ENCODE measurements around the gene PSEN1. TPM values are rescaled to one million over a fixed set of nuclear protein-coding genes. Genes with fewer than 3 reads are reported as not detected.
"Not testable (repeated sequence)": the region's sequence is repeated elsewhere in the genome, so short reads cannot be mapped to it uniquely, and the experiment has no call there.

The PSEN1 gene
- total RNA-seq, 1 donor from 2014 or later, result 31.7 TPM

- DNase-seq (ENCODE audit: low read depth), result no peak
- H3K4me3 ChIP-seq (ENCODE audit: low read depth, low read length), result no peak overlapping the region
- no peak for TF ChIP-seq CTCF (conservative IDR thresholded peaks at IDR 0.05; ENCODE audit: low read depth, low read length)
These were observed 55.1 kb downstream of the PSEN1 start for GRCh38 chr14:73191441-73191840.

GRCh38 chr14:73194306-73194705 lies 58.0 kb downstream of the PSEN1 start:
- DNase-seq (ENCODE audit: low read depth); H3K4me3 ChIP-seq (ENCODE audit: low read depth, low read length): not testable (repeated sequence)

- no peak for DNase-seq (ENCODE audit: low read depth)
- H3K4me3 ChIP-seq (ENCODE audit: low read depth, low read length), result no peak overlapping the region
- no peak for TF ChIP-seq CTCF (conservative IDR thresholded peaks at IDR 0.05; ENCODE audit: low read depth, low read length)
These were observed 61.9 kb downstream of the PSEN1 start for GRCh38 chr14:73198253-73198652.

- H3K4me3 ChIP-seq (ENCODE audit: low read depth, low read length), result no peak overlapping the region
- no peak for DNase-seq (ENCODE audit: low read depth)
- no peak for TF ChIP-seq CTCF (conservative IDR thresholded peaks at IDR 0.05; ENCODE audit: low read depth, low read length)
These were observed 67.2 kb downstream of the PSEN1 start for GRCh38 chr14:73203527-73203926.

GRCh38 chr14:73207615-73208014 lies 71.3 kb downstream of the PSEN1 start:
- no peak for TF ChIP-seq CTCF (conservative IDR thresholded peaks at IDR 0.05; ENCODE audit: low read depth, low read length)
- no peak overlapping the region for H3K4me3 ChIP-seq (ENCODE audit: low read depth, low read length)
- no peak for DNase-seq (ENCODE audit: low read depth)

GRCh38 chr14:73208390-73208789 lies 72.1 kb downstream of the PSEN1 start:
- DNase-seq (ENCODE audit: low read depth), result no peak
- TF ChIP-seq CTCF (conservative IDR thresholded peaks at IDR 0.05; ENCODE audit: low read depth, low read length), result no peak

GRCh38 chr14:73208846-73209245 lies 72.5 kb downstream of the PSEN1 start:
- H3K4me3 ChIP-seq (ENCODE audit: low read depth, low read length), result no peak overlapping the region
- DNase-seq (ENCODE audit: low read depth), result no peak
- TF ChIP-seq CTCF (conservative IDR thresholded peaks at IDR 0.05; ENCODE audit: low read depth, low read length), result no peak

More at GRCh38 chr14:73208390-73208789, 72.1 kb downstream of the PSEN1 start:
- no peak overlapping the region for H3K4me3 ChIP-seq (ENCODE audit: low read depth, low read length)

- DNase-seq (ENCODE audit: low read depth), result no peak
- no peak overlapping the region for H3K4me3 ChIP-seq (ENCODE audit: low read depth, low read length)
- TF ChIP-seq CTCF (conservative IDR thresholded peaks at IDR 0.05; ENCODE audit: low read depth, low read length), result no peak
These were observed 73.6 kb downstream of the PSEN1 start for GRCh38 chr14:73209953-73210352.

Data from epithelial cell of proximal tubule (primary cell).